ENCODE data around the gene TMEM61.
A peak's percentile ranks its signal among the peaks of the same experiment; 100 is the strongest.
"Not testable (repeated sequence)": the region's sequence is repeated elsewhere in the genome, so short reads cannot be mapped to it uniquely, and the experiment has no call there.

TMEM61 gene

DNA sequence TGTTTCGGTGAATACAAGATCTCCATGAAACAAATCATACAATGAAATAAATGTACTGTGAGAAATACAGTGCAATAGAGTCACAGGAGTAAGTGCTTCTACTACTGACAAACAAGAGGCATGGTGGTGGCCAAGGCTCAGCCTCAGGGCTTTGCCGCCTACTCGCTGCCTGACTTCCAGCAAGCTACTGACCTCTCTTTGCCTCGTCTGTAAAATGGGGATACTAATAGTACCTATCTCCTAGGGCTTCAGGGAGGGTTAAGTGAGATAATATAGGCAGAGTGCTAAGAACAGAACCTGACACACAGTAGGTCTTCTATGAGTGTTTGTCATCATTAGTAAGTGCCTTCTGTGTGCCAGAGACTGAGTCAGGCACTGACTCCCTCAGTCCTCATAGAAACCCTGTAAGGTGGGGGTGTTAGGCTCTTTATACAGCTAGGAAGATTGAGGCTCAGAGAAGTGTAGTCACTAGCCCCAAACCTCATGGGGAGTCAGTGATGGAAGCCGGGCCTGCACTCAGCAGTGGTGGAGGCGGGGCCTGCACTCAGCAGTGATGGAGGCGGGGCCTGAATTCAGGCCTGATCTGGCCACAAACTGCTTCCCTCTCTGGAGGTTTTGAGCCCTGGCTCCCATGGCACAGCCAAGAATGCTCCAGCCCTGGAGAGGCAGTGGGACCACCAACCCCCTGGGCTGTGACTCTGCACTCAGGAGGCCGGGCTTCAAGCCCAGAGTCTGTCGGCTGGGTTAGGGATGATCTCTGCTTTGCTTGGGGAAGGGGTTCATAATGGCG, 25.1 kb downstream of the TMEM61 start:
- no peak for DNase-seq

DNA sequence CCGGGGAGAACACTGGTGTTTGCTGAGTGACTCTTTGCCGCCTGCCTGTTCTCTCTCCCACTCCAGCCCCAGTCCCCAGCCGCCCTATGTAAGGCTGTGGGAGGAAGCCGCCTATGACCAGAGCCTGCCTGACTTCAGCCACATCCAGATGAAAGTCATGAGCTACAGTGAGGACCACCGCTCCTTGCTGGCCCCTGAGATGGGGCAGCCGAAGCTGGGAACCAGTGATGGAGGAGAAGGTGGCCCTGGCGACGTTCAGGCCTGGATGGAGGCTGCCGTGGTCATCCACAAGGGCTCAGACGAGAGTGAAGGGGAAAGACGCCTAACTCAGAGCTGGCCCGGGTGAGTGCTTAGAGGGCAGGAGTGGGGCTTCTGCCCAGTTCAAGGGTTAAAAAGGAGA, 26.5 kb downstream of the TMEM61 start:
- no peak for DNase-seq

DNA sequence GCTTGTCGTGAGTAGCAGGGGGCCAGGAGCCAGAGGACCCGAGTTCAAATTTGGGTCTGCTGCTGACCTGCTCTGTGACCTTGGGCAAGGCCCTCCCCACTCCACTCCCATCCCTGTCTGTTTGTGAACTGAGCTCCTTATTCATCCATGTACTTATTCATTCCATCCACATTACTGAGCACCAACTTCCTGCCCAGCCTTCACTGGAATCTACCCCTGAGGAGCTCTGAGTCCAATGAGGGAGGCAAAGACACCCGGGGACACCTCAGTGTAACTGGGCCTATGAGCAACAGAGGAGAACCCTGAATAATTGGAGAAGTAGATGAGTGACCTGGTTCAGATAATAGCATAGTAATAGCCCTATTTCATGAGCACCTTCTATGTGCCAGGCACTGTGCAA, 27.2 kb downstream of the TMEM61 start:
- DNase-seq, result no peak

DNA sequence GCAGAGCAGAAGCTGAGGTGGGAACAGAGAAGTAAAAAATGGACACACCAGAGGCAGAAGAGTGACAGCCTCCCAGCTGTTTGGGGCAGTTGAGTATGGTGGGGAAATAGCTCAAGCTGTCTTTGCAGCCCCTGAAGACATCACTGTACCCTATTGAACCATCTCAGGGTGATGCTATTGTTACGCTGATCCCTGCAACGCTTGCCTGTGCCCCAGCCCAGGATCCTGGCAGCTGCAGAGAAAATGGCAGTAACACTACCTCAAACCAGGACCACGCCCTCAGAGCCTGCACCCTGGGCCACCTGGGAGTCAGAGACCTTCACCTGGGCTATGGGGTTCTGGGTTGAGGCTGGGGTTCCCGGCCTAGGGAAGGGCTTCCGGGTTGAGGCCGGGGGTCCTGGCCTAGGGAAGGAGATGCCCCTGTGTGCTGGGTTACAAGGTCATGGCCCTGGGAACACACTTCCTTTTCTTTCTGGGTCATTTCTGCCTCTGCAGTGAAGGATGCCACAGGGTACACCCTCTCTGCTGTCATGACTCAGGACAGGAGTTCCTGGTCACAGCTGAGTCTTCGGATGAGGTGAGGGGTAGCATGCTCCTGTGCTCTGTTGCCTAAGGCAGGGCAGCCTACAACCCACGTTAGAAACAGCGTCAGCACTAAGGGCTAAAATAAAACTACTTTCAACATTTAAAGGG, 29.9 kb downstream of the TMEM61 start:
- DNase-seq, result no peak

DNA sequence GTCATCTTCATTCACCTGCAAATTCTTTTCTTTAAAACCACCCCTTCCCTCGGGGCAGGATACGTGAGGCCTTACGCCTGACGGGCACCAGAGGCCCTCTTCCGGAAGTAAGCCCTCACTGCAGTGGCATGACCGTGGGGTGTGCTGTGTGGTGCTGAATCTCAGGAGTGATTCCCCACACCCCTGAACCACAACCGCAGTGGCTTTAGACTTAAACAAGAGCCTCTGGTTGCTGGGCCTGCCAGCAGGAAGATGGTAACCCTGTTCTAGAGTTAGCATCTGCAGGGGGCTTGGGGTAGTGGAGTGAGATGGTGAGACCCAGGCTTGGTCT, 30.4 kb downstream of the TMEM61 start:
- DNase-seq, result no peak

DNA sequence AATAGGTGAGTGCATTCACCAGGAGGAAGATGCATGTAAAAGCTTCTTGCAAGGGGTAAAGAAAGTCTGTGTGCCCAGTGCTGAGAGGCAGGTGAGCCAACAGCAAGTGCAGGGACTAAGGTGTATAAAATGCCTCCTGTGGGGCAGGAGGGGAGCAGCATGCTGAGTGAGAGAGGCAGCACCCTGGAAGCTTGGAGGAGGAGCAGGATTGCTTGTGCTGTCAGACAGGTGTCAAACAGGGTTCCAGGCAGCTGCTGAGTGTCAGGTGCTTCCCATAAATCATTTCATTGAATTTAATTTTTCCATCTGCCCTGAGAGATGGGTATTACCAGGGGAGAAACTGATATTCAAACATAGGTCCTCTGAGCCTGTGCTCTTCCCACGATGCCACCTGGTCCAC, 32.2 kb downstream of the TMEM61 start:
- DNase-seq, result no peak

DNA sequence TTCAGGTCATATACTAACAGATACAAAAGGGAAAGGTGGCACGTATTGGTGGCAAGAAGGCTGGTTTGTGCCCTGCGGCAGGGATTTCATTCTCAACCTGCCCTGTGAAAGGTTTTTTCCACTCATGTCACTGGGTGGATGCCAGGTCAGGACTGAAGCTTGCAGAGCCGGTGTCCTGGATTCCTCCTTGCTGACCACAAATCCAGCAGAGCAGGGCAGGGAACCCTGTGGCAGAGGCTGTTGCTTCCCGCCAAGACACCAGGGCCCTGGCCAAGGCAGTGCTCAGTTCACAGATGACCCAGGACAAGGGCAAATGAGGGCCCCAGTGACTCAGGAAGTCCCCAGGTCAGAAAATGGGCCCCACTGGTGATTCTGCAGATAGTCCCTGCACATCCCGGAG, 34.7 kb downstream of the TMEM61 start:
- DNase-seq, result no peak

DNA sequence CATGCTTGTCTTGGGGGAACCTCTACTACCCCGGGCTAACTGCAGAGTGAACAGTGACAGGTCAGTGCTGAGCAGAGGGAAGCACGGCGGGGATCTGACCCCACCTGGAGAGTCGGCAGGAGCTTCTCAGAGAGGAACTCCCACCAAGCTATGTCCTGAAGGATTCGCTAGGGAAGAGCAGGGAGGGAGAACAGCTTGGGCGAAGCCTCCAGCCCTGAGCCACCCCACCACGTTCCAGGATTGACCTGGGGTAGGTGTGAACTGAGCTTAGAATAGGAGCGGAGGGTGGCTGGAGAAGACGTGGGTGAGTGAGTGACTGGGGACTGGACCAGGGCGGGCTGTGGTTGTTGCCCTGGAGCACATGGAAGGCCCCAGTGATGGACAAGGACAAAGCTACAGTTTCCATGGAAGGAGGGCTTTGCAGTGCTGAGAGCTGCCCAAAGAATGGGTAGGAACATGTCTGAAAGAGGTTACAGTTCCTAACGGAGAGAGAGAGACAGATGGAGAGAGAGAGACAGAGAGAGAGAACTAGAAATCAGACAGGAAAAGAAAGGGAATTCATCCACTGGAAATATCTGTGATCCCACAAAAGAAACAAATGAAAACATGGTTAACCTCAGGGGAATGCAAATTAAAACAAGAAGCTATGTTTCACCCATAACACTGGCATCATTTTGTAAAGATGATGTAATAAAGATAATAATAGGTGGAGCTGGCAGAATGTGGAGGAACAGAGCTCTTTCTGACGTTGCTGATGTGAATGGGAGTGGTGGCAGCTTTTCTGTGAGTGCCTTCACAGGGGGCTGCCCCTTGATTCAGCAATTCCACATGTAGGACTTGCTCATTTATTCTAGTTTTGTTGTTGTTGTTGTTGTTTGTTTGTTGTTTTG, 35.5 kb downstream of the TMEM61 start:
- no peak for DNase-seq

DNA sequence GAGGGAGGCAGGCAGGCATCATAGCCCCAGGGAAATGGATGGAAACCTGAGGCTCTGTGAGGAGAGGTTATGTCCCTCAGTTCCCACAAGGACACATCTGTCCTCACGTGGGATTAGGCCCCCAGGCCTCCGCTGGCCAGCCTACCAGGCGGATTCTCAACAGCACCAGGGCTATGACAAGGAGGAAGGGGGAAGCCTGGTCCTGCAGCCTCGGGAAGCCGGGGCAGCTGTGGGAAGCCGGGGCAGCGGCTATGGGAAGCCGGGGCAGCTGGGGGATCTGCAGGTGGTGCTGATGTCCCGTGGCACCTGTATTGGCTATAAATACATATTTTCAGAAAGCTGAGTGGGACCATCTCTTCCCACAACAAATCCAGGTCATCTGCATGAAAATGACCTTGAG, 38.0 kb downstream of the TMEM61 start:
- DNase-seq, result no peak

DNA sequence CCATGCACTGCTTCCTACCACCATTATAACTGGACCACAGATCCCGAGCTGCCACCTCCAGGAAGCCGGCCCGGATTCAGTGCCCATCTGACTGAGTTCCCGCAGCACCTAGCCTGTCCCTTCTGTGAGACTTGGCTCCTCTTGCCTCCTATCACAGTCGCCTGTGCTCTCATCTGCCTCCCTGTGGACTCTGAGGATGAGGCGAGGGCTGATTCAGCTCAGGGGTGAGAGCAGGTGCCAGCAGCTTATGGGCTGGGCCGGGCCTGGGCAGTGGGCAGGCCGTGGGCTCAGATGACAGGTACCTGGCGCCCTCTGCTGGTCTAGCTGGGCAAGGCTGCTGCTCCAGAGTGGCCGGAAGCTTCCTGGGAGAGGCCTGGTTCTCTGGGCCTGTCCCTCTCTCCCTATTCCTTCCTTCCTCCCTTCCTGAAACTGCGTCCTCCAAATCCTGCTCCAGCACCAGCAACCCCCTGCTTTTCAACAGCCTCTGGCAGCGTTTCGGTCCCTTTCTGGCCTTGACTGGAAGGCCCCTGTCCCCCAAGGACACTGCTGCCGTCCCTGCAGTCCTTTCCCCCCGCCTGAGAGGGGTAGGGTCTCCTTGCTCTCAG, 41.6 kb downstream of the TMEM61 start:
- DNase-seq, result peak; percentile 25

DNA sequence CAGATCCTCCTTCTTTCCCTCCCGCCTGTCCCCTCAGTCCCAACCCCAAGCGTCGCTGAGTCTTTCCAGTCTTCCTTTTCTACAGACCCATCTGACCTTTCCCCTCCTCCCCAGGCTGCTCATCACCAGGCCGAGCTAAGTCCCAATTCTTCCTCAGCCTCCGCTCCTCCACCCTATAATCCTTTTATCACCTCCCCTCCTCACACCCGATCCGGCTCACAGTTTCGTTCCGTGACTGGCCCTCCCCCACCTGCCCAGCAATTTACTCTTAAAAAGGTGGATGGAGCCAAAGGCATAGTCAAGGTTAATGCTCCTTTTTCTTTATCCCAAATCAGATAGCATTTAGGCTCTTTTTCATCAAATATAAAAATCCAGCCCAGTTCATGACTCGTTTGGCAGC, 43.7 kb downstream of the TMEM61 start:
- DNase-seq, result not testable (repeated sequence)

DNA sequence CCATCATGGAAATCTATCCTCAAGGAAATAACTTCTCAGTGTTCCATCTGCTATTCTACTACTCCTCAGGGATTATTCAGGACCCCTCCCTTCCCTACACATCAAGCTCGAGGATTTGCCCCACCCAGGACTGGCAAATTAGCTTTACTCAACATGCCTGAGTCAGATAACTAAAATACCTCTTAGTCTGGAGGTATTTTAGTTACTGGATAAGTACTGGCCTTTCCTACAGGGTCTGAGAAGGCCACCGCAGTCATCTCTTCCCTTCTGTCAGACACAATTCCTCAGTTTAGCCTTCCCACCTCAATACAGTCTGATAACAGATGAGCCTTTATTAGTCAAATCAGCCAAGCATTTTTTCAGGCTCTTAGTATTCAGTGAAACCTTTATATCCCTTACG, 46.3 kb downstream of the TMEM61 start:
- not testable (repeated sequence) for DNase-seq

DNA sequence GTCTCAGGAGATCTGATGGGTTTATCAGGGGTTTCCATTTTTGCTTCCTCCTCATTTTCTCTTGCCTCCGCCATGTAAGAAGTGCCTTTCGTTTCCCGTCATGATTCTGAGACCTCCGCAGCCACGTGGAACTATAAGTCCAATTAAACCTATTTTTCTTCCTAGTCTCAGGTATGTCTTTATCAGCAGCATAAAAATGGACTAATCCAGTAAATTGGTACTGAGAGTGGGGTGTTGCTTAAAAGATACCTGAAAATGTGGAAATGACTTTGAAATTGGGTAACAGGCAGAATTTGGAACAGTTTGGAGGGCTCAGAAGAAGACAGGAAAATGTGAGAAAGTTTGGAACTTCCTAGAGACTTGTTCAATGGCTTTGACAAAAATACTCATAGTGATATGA, 50.7 kb downstream of the TMEM61 start:
- DNase-seq, result not testable (repeated sequence)

DNA sequence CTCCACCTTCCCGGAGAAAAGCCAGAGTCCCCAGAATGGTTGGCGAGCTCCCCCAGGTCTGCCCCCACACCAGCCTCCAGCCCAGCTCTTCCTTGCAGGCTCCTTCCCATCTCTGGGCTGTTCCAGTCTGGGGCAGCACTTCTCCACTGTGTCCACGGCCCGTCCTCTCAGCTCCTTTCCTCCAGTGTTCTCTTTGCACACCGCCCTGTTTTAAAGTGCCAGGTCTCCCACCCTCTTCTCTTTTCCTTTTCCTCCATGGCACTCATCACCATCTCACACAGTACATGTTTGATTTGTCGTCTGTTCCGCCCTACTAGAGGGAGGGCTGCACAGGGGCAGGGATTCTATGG, 52.8 kb downstream of the TMEM61 start:
- DNase-seq, result no peak

DNA sequence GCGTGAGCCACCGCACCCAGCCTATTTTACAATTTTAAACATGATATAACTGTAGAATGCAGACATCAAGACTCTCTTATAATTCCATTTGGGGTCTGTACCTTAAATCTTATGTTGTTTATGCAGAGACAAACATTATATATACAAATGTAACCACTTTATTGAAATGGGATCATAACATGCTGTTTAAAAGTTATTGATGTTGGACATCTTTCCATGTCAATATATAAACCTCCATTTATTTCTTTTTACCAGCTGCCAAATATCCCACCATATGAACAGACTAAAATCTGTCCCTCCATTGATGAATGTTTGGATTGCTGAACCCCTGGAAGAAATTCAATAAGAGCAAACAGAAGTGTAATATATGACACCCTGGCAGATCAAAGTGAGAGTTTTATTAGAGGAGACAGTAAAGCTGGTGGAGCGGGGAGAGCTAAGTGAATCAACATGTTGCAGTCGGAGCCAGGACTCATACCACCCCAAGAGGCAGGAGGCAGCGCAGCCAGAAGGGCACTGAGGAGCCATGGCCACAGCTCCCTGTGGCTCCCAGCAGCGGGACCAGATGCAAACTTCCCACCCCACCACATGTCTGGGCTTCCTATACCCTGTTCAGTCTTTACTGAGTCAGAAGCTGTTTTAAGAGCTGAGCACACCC, 54.2 kb downstream of the TMEM61 start:
- DNase-seq, result no peak

DNA sequence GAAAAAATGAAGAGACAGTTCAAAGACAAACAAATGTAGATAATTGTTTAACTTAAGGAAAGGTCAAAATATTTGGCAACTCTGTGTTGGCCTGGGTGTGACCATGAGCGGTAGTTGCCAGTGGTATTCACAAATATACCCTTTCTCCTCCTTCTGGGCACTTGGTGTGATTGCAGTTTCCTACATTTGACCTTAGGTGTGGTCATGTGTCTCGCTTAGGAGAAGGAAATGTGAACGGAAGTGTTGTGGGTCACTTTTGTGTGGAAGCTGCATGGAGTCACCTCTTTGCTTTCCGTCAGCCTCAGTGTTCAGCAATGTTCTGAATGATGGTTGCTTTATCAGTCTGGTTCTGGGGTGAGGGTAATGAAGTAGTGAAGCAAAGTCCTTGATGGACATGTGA, 55.5 kb downstream of the TMEM61 start:
- DNase-seq, result no peak

DNA sequence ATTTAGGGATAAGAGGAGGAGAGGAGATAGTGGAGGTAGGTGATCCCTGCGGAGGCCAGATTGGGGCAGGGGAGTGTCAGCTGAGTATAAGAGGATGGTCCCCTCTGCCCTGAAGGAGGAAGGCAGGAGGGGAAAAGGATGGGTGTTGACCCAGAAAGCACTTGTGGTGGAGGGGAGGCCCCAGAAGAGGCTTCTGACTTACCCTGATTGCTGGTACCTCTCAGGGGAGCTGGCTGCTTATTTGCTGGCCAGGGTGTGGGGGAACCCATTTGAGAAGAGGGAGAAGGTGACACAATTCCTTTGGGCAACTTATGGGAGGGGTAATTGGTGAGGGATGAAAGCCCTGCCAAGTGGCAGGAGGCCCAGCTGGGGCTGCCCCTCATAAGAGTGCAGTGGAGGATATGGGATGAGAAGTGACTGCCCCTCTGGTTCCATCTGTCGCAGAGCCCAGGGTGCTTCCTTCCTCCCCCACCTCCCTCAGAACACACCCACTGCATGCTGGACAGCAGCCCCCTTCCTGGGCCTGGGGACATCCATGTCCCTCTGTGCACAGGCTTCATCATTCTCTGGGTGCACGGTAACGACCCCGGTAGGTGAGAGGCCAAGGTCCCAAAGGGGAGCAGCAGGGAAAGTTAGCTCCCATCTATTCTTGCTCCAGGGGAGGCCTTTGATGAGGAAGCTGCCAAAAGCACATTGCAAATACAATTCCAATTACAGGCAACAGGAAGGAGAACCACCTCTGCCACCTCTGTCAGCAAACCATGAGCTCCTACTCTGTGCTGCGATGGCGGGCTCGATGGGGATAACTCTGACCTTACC, 57.5 kb downstream of the TMEM61 start:
- no peak for DNase-seq

DNA sequence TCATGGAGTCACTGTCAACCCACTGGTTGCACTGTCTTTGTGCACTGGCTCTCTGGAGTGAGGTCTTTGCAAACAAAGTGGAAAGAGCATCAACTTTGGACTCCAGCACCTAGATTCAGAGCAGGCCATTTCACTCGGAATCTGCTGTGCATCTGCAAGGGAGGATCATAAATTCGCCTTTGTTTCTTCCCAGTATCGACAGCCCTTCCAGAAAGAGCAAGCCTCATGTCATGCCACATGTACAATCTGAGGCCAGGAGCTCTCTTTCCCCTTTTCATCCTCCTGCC, 58.1 kb downstream of the TMEM61 start:
- no peak for DNase-seq

DNA sequence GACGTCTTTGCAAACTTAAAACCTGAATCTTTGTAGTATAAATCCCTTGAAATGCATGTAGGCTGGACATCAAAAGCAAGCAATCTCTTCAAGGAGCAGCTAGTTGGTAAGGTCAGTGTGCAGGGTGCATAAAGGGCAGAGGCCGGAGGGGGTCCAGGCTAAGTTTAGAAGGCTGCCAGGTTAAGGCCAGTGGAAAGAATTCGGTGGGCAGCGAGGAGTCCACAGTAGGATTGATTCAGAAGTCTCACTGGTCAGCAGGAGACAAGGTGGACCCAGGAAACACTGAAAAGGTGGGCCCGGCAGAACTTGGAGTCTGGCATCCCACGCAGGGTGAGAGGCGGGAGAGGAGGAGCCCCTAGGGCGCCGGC, 58.5 kb downstream of the TMEM61 start:
- DNase-seq, result no peak

DNA sequence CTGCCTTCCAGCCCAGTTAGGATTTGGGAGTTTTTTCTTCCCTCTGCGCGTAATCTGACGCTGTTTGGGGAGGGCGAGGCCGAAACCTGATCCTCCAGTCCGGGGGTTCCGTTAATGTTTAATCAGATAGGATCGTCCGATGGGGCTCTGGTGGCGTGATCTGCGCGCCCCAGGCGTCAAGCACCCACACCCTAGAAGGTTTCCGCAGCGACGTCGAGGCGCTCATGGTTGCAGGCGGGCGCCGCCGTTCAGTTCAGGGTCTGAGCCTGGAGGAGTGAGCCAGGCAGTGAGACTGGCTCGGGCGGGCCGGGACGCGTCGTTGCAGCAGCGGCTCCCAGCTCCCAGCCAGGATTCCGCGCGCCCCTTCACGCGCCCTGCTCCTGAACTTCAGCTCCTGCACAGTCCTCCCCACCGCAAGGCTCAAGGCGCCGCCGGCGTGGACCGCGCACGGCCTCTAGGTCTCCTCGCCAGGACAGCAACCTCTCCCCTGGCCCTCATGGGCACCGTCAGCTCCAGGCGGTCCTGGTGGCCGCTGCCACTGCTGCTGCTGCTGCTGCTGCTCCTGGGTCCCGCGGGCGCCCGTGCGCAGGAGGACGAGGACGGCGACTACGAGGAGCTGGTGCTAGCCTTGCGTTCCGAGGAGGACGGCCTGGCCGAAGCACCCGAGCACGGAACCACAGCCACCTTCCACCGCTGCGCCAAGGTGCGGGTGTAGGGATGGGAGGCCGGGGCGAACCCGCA, 59.1 kb downstream of the TMEM61 start, which contains the start of gene PCSK9:
TSS of gene PCSK9 (plus strand) at position 207 of the 741 bp plus-strand sequence. CDS start at position 497, 290 bp downstream.
- DNase-seq, result no peak

Measured in activated CD4-positive, alpha-beta T cell treated with anti-CD3 and anti-CD28 coated beads for 1 hour (primary cell).